Upper lobe of left lung (tissue), 4 donors: ENCODE results near the gene D2HGDH.

ENCODE experiments used
- CTCF ChIP-seq, 6 experiments: fragments of 450-650 bp in 4 of 6; fragments of 200-600 bp in 2 of 6; sonication (generic) in 2 of 6; IDR thresholded peaks; one replicate each; pipeline ENCODE4 v1.5.1; 2016 to 2019; ENCODE audit warnings: antibody characterized with exemption in 6 of 6
- EP300 ChIP-seq, 4 donors: sonication (generic); formaldehyde crosslinking; IDR thresholded peaks; one replicate each; pipeline ENCODE4 v1.5.1; 2017; ENCODE audit warnings: antibody characterized with exemption in 4 of 4, control low read depth in 2 of 4
- POLR2A ChIP-seq, 4 donors: fragments of 450-650 bp; IDR thresholded peaks; one replicate each; pipeline ENCODE4 v1.5.1; 2016 to 2017; ENCODE audit warnings: antibody characterized with exemption in 4 of 4, mild to moderate bottlenecking in 2 of 4
- POLR2AphosphoS5 ChIP-seq, 2 donors: sonication (generic); formaldehyde crosslinking; IDR thresholded peaks; one replicate each; pipeline ENCODE4 v1.5.1; 2017; ENCODE audit warnings: antibody characterized with exemption in 2 of 2

GRCh38 chr2:241810307-241811200 is 76.1 kb downstream of the D2HGDH start:
- TF ChIP-seq CTCF (IDR thresholded peaks at IDR 0.05) (no peak), POLR2A (IDR thresholded peaks at IDR 0.05) (no peak), POLR2AphosphoS5 (IDR thresholded peaks at IDR 0.05) (no peak), EP300 (IDR thresholded peaks at IDR 0.05) (no peak)
